GM23338 (cell line): Measurements from ENCODE around the gene SNTG2. TPM values are rescaled to one million over a fixed set of nuclear protein-coding genes. Genes with fewer than 3 reads are reported as not detected.

Experiments
- ATAC-seq: fragments of 200-7000 bp; cut with Tn5 transposase; 3 replicates; pipeline ENCODE4 v1.9.1; 2020
- DNase-seq: peaks from one replicate; pipeline ENCODE4 v3.0.0-alpha.2; 2015; ENCODE audit warnings: low spot score
- H2AFZ ChIP-seq: fragments of 200-600 bp; sonication (generic); 2 replicates; pipeline ENCODE4 v1.8.0; 2016; ENCODE audit warnings: antibody characterized with exemption, mild to moderate bottlenecking, moderate library complexity
- H3F3A ChIP-seq: fragments of 200-600 bp; sonication (generic); replicated peaks from 2 replicates; pipeline ENCODE4 v1.8.0; 2017; ENCODE audit warnings: antibody characterized with exemption, mixed run types, low read depth
- H3K27ac ChIP-seq: fragments of 200-600 bp; sonication (generic); 2 replicates; pipeline ENCODE4 v1.6.1; 2016; ENCODE audit warnings: low read depth
- H3K27me3 ChIP-seq: fragments of 200-600 bp; sonication (generic); 2 replicates; pipeline ENCODE4 v1.8.0; 2016; ENCODE audit warnings: mild to moderate bottlenecking, mixed run types, moderate library complexity; ENCODE audit not compliant: insufficient read depth
- H3K36me3 ChIP-seq: fragments of 200-600 bp; sonication (generic); 2 replicates; pipeline ENCODE4 v1.8.0; 2016; ENCODE audit warnings: mild to moderate bottlenecking; ENCODE audit not compliant: insufficient read depth
- H3K4me1 ChIP-seq: fragments of 200-600 bp; sonication (generic); 2 replicates; pipeline ENCODE4 v1.8.0; 2016; ENCODE audit warnings: mild to moderate bottlenecking, moderate library complexity; ENCODE audit not compliant: insufficient read depth
- H3K4me2 ChIP-seq: fragments of 200-600 bp; sonication (generic); 2 replicates; pipeline ENCODE4 v1.7.1; 2017; ENCODE audit warnings: mixed run types
- H3K4me3 ChIP-seq: fragments of 200-600 bp; sonication (generic); 2 replicates; pipeline ENCODE4 v1.6.1; 2016; ENCODE audit warnings: mixed run types
- H3K79me2 ChIP-seq: fragments of 200-600 bp; sonication (generic); replicated peaks from 2 replicates; pipeline ENCODE4 v1.8.0; 2017; ENCODE audit warnings: mild to moderate bottlenecking; ENCODE audit not compliant: insufficient read depth
- H3K9me2 ChIP-seq: fragments of 200-600 bp; sonication (generic); 2 replicates; pipeline ENCODE4 v1.8.0; 2017; ENCODE audit not compliant: insufficient read depth
- H4K20me1 ChIP-seq: fragments of 200-600 bp; sonication (generic); replicated peaks from 2 replicates; pipeline ENCODE4 v1.8.0; 2017; ENCODE audit warnings: mild to moderate bottlenecking; ENCODE audit not compliant: insufficient read depth
- H3K27ac Mint-ChIP-seq: 2 replicates; pipeline ENCODE4 v1.8.0; 2020; ENCODE audit warnings: inconsistent platforms, mild to moderate bottlenecking, moderate library complexity, mixed read lengths
- H3K27me3 Mint-ChIP-seq: 3 replicates; pipeline ENCODE4 v1.8.0; 2022; ENCODE audit warnings: low read depth, mild to moderate bottlenecking, moderate library complexity, mixed read lengths, inconsistent platforms; ENCODE audit not compliant: insufficient read depth, poor library complexity
- H3K36me3 Mint-ChIP-seq: 3 replicates; pipeline ENCODE4 v1.8.0; 2021; ENCODE audit warnings: low read depth, mild to moderate bottlenecking, inconsistent platforms, moderate library complexity, mixed read lengths
- H3K4me1 Mint-ChIP-seq: 3 replicates; pipeline ENCODE4 v1.8.0; 2020; ENCODE audit warnings: mild to moderate bottlenecking, inconsistent platforms, mixed read lengths
- H3K4me3 Mint-ChIP-seq: 3 replicates; pipeline ENCODE4 v1.8.0; 2021; ENCODE audit warnings: moderate library complexity, mild to moderate bottlenecking, inconsistent platforms, mixed read lengths
- H3K9me3 Mint-ChIP-seq: 3 replicates; pipeline ENCODE4 v1.8.0; 2020; ENCODE audit warnings: moderate library complexity, mild to moderate bottlenecking, inconsistent platforms, mixed read lengths
- CREB1 ChIP-seq: fragments of 250-450 bp; sonication (Bioruptor Pico); IDR thresholded peaks from 2 replicates; pipeline ENCODE4 v1.5.0; 2020; ENCODE audit warnings: low read depth, mild to moderate bottlenecking, moderate library complexity
- EZH2 ChIP-seq: fragments of 200-600 bp; sonication (generic); IDR thresholded peaks from one replicate; pipeline ENCODE4 v1.8.0; 2017; ENCODE audit warnings: antibody characterized with exemption, mild to moderate bottlenecking, low read depth; ENCODE audit not compliant: unreplicated experiment
- EZH2phosphoT487 ChIP-seq: fragments of 200-600 bp; sonication (generic); IDR thresholded peaks from one replicate; pipeline ENCODE4 v1.8.1; 2018; ENCODE audit warnings: antibody characterized with exemption; ENCODE audit not compliant: unreplicated experiment
- JUNB ChIP-seq: IDR thresholded peaks from one replicate; pipeline ENCODE4 v1.6.1; 2016; ENCODE audit warnings: antibody characterized with exemption; ENCODE audit not compliant: unreplicated experiment
- NANOG ChIP-seq: IDR thresholded peaks from 2 replicates; pipeline ENCODE4 v1.6.1; 2016; ENCODE audit warnings: antibody characterized with exemption, borderline replicate concordance
- POLR2AphosphoS5 ChIP-seq: IDR thresholded peaks from 2 replicates; pipeline ENCODE4 v1.6.1; 2016; ENCODE audit warnings: antibody characterized with exemption, low read depth
- STAT1 ChIP-seq: IDR thresholded peaks from one replicate; pipeline ENCODE4 v1.6.1; 2016; ENCODE audit warnings: antibody characterized with exemption; ENCODE audit not compliant: unreplicated experiment
- ZNF114 ChIP-seq: fragments of 250-450 bp; sonication (Bioruptor Pico); IDR thresholded peaks from 2 replicates; pipeline ENCODE4 v1.5.0; 2020; ENCODE audit warnings: mild to moderate bottlenecking, moderate library complexity
- ZNF331 ChIP-seq: fragments of 250-450 bp; sonication (Bioruptor Pico); IDR thresholded peaks from 2 replicates; pipeline ENCODE4 v1.5.0; 2020; ENCODE audit warnings: low read depth, mild to moderate bottlenecking, moderate library complexity
- polyA plus RNA-seq: library from polyadenylated mRNA; unstranded; fragments of >200 nt; fragmentation: Nextera tagmentation; extraction: Ambion mirVana; gene quantifications from 2 replicates; pipeline ENCODE4 v1.2.1, GENCODE V29; 2016
- total RNA-seq: library from RNA; depleted of rRNA; stranded (reverse); fragments of >200 nt; shearing (Covaris generic); gene quantifications from 2 replicates; pipeline ENCODE4 v1.2.3, GENCODE V29; 2014
- TF ChIP-seq, protein P1 (sequence below): IDR thresholded peaks from one replicate; pipeline ENCODE4 v1.6.1; 2018; ENCODE audit warnings: antibody characterized with exemption; ENCODE audit not compliant: unreplicated experiment
- TF ChIP-seq, protein P2 (sequence below), 2 experiments: fragments of 200-600 bp in 1 of 2; sonication (generic) in 1 of 2; conservative IDR thresholded peaks; 2 replicates each; pipeline versions ENCODE4 v1.5.1 to v1.6.1; 2016 to 2017; ENCODE audit warnings: antibody characterized with exemption in 2 of 2, low read depth in 2 of 2, mild to moderate bottlenecking in 2 of 2, moderate library complexity in 1 of 2
- TF ChIP-seq, protein P3 (sequence below): fragments of 250-450 bp; sonication (Bioruptor Pico); IDR thresholded peaks from 2 replicates; pipeline ENCODE4 v1.5.0; 2020; ENCODE audit warnings: mild to moderate bottlenecking, moderate library complexity

Gene SNTG2
- total and polyA plus RNA-seq, 2 experiments from 2014 or later, result 27.5 to 60.4 TPM

GRCh38 chr2:974054-974453 is 23.4 kb downstream of the SNTG2 start:
- no peak overlapping the region for H3K4me3 Mint-ChIP-seq
- Histone ChIP-seq H3K4me1 (peaks cover 9% of the 10 kb centered on the region), H3K4me3 (no peak overlapping the region), H2AFZ (no peak overlapping the region), H4K20me1 (peaks cover 64% of the 10 kb centered on the region), H3K4me2 (no peak overlapping the region), H3K27ac (no peak overlapping the region), H3K79me2 (peaks cover 98% of the 10 kb centered on the region), H3K27me3 (no peaks in the 10 kb centered on the region), H3K9me2 (no peaks in the 10 kb centered on the region), H3K36me3 (no peaks in the 10 kb centered on the region), H3F3A (no peaks in the 10 kb centered on the region)
- peaks cover 14% of the 10 kb centered on the region for H3K36me3 Mint-ChIP-seq
- H3K27me3 Mint-ChIP-seq, result no peaks in the 10 kb centered on the region
- ATAC-seq, result no peak
- H3K27ac Mint-ChIP-seq, result no peak overlapping the region
- peaks cover 8% of the 10 kb centered on the region; the same call in 2 of the 3 replicates for H3K9me3 Mint-ChIP-seq
- no peak for TF ChIP-seq JUNB
- TF ChIP-seq CREB1 (CRISPR knock-in tag), result no peak
- TF ChIP-seq, protein P1, sequence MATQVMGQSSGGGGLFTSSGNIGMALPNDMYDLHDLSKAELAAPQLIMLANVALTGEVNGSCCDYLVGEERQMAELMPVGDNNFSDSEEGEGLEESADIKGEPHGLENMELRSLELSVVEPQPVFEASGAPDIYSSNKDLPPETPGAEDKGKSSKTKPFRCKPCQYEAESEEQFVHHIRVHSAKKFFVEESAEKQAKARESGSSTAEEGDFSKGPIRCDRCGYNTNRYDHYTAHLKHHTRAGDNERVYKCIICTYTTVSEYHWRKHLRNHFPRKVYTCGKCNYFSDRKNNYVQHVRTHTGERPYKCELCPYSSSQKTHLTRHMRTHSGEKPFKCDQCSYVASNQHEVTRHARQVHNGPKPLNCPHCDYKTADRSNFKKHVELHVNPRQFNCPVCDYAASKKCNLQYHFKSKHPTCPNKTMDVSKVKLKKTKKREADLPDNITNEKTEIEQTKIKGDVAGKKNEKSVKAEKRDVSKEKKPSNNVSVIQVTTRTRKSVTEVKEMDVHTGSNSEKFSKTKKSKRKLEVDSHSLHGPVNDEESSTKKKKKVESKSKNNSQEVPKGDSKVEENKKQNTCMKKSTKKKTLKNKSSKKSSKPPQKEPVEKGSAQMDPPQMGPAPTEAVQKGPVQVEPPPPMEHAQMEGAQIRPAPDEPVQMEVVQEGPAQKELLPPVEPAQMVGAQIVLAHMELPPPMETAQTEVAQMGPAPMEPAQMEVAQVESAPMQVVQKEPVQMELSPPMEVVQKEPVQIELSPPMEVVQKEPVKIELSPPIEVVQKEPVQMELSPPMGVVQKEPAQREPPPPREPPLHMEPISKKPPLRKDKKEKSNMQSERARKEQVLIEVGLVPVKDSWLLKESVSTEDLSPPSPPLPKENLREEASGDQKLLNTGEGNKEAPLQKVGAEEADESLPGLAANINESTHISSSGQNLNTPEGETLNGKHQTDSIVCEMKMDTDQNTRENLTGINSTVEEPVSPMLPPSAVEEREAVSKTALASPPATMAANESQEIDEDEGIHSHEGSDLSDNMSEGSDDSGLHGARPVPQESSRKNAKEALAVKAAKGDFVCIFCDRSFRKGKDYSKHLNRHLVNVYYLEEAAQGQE, result no peak
- TF ChIP-seq ZNF114, result no peak
- TF ChIP-seq POLR2AphosphoS5, result no peak
- TF ChIP-seq, protein P2, sequence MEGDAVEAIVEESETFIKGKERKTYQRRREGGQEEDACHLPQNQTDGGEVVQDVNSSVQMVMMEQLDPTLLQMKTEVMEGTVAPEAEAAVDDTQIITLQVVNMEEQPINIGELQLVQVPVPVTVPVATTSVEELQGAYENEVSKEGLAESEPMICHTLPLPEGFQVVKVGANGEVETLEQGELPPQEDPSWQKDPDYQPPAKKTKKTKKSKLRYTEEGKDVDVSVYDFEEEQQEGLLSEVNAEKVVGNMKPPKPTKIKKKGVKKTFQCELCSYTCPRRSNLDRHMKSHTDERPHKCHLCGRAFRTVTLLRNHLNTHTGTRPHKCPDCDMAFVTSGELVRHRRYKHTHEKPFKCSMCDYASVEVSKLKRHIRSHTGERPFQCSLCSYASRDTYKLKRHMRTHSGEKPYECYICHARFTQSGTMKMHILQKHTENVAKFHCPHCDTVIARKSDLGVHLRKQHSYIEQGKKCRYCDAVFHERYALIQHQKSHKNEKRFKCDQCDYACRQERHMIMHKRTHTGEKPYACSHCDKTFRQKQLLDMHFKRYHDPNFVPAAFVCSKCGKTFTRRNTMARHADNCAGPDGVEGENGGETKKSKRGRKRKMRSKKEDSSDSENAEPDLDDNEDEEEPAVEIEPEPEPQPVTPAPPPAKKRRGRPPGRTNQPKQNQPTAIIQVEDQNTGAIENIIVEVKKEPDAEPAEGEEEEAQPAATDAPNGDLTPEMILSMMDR (conservative IDR thresholded peaks at IDR 0.05; ENCODE audit: low read depth in 2 of 2), result no peak
- TF ChIP-seq EZH2phosphoT487, result no peak
- TF ChIP-seq, protein P3, sequence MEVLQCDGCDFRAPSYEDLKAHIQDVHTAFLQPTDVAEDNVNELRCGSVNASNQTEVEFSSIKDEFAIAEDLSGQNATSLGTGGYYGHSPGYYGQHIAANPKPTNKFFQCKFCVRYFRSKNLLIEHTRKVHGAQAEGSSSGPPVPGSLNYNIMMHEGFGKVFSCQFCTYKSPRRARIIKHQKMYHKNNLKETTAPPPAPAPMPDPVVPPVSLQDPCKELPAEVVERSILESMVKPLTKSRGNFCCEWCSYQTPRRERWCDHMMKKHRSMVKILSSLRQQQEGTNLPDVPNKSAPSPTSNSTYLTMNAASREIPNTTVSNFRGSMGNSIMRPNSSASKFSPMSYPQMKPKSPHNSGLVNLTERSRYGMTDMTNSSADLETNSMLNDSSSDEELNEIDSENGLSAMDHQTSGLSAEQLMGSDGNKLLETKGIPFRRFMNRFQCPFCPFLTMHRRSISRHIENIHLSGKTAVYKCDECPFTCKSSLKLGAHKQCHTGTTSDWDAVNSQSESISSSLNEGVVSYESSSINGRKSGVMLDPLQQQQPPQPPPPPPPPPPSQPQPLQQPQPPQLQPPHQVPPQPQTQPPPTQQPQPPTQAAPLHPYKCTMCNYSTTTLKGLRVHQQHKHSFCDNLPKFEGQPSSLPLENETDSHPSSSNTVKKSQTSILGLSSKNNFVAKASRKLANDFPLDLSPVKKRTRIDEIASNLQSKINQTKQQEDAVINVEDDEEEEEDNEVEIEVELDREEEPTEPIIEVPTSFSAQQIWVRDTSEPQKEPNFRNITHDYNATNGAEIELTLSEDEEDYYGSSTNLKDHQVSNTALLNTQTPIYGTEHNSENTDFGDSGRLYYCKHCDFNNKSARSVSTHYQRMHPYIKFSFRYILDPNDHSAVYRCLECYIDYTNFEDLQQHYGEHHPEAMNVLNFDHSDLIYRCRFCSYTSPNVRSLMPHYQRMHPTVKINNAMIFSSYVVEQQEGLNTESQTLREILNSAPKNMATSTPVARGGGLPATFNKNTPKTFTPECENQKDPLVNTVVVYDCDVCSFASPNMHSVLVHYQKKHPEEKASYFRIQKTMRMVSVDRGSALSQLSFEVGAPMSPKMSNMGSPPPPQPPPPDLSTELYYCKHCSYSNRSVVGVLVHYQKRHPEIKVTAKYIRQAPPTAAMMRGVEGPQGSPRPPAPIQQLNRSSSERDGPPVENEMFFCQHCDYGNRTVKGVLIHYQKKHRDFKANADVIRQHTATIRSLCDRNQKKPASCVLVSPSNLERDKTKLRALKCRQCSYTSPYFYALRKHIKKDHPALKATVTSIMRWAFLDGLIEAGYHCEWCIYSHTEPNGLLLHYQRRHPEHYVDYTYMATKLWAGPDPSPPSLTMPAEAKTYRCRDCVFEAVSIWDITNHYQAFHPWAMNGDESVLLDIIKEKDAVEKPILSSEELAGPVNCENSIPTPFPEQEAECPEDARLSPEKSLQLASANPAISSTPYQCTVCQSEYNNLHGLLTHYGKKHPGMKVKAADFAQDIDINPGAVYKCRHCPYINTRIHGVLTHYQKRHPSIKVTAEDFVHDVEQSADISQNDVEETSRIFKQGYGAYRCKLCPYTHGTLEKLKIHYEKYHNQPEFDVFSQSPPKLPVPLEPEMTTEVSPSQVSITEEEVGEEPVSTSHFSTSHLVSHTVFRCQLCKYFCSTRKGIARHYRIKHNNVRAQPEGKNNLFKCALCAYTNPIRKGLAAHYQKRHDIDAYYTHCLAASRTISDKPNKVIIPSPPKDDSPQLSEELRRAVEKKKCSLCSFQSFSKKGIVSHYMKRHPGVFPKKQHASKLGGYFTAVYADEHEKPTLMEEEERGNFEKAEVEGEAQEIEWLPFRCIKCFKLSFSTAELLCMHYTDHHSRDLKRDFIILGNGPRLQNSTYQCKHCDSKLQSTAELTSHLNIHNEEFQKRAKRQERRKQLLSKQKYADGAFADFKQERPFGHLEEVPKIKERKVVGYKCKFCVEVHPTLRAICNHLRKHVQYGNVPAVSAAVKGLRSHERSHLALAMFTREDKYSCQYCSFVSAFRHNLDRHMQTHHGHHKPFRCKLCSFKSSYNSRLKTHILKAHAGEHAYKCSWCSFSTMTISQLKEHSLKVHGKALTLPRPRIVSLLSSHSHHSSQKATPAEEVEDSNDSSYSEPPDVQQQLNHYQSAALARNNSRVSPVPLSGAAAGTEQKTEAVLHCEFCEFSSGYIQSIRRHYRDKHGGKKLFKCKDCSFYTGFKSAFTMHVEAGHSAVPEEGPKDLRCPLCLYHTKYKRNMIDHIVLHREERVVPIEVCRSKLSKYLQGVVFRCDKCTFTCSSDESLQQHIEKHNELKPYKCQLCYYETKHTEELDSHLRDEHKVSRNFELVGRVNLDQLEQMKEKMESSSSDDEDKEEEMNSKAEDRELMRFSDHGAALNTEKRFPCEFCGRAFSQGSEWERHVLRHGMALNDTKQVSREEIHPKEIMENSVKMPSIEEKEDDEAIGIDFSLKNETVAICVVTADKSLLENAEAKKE, result no peak
- TF ChIP-seq EZH2, result no peak
- no peak for TF ChIP-seq NANOG
- no peak for TF ChIP-seq ZNF331 (CRISPR knock-in tag)
- no peak for TF ChIP-seq STAT1
- H3K4me1 Mint-ChIP-seq, result peaks cover 13% of the 10 kb centered on the region
- DNase-seq, result no peak
